Measurements from ENCODE around the gene STX18.
"Not testable (repeated sequence)": the region's sequence is repeated elsewhere in the genome, so short reads cannot be mapped to it uniquely, and the experiment has no call there.

STX18 gene

DNA sequence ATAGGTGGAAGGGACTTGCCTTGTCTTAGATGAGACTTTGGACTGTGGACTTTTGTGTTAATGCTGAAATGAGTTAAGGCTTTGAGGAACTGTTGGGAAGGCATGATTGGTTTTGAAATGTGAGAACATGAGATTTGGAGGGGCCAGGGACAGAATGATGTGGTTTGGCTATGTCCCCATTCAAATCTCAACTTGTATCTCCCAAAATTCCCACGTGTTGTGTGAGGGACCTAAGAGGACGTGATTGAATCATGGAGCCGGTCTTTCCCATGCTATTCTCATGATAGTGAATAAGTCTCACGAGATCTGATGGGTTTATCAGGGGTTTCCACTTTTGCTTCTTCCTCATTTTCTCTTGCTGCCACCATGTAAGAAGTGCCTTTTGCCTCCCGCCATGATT lies 10.2 kb upstream of the STX18 start:
- DNase-seq = not testable (repeated sequence)

DNA sequence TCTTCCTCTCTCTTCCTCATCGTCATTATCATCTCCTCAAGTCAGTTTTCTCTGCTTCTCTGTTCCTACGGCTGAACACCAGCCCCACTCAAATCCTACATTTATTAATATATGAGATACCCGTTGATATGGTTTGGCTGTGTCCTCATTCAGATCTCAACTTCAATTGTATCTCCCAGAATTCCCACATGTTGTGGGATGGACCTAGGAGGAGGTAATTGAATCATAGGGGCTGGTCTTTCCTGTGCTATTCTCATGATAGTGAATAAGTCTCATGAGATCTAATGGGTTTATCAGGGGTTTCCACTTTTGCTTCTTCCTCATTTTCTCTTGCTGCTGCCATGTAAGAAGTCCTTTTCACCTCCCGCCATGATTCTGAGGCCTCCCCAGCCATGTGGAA lies 8.3 kb upstream of the STX18 start:
- DNase-seq = not testable (repeated sequence)

DNA sequence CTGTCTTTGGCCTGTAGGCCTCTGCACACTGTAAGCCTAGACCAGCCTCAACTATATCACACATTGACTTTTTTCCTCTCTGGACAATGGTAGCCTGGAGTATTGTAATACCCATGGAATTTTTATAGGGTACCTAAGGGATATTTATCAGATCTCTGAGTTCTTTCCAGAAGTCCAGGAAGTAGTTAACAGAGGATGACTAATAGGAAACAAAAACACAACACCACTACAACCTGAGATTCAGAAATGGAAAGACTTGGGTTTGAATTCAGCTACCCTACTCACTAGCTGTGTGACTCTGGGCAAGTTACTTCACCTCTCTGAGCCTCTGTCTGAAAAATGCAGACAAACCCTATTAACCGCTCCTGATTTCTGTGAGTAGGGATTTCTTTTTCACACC lies 7.7 kb upstream of the STX18 start:
- no peak for DNase-seq

DNA sequence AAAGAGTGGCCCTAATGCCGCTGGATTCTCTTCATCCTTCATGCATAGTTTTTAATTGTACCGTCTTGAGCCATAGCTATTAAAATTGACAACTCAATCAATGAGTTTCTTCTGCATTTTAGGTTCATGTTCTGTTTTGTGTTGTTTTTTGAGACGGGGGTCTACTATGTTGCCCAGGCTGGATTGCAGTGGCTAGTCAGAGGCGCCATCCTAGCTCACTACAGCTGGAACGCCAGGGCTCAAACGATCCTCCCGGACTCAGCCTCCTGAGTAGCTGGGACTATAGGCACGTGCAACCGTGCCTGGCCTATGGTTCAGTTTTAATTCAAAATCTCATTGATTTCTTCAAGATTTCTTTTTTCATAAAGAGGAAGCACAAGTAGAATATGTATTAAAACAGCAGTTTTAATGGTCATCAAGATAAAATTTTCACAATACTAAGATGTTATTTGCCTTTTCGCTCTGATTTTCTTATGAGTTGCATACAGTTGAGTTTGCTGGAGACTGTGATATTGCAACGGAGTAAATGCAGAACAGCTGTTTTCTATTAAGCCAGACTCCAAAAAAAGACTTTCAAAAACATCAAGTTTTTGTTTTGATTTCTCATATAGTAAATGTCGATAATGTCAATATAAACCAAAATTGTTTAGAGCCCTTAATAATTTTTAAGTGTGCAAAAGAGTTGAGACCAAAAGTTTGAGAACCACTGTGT lies 1.1 kb upstream of the STX18 start:
- DNase-seq = no peak

DNA sequence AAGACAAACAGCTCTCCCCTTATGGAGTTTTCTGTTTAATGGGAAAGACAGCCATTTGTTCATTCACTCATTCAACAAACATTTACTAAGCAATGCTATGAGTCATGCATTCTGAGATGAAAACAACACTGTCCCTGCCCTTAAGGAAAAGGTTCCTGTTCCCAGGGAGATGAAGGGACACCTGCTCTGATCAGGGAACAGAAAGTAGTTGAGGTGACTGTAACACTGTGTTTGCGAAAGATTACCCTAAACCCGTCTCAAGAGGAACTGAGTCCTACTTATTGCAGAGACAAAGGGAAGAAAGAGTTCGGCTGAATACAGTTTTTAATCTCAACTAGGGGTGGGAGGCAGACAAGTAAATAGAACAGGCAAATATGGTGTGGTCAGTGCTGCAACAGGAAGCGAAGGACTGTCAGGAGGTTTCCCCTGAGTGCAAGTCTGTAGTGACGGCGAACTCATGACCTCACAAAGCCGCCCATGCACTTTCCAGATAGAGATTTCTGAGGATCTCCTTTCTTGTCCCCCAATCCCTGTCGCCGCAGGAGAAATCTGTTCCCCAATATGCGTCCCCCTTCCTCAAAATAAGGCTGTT lies 712 bp downstream of the STX18 start:
- no peak for DNase-seq

DNA sequence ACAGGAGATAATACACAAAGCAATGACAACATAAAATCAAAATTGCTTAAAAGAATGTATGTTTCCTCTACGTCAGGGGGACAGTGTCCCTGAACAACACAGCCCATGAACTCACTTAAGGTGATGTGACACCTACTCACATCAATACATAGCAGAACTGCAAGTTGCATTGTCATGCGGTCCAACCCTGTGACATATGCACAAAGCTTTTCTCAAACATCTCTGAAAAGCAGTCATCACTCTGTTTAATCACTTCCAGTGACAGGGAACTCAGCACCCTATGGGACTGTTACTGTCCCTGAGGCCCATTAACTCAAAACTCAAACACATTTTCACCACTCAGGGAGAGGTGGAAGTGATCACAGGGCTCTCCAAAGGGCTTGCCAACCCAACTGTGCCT lies 2.4 kb downstream of the STX18 start:
- no peak for DNase-seq

DNA sequence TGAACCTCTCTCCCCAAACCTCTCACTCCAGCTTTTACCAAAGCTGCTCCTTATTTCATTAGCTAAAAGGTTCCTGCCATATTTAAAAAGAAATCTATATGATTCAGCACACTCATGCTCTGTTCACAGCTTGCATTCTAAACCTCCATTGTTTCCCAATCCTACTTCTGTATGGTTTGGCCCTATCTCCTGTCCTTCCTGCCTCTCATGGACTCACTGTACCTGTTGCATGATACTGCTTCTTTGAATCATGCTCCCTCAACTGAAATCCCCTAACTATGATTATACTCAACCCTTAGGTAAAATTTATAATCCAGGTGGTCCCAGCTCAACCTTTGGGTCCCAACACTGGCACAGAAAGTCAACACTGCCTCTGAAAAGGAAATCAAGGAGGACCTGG lies 6.3 kb downstream of the STX18 start:
- DNase-seq = no peak

DNA sequence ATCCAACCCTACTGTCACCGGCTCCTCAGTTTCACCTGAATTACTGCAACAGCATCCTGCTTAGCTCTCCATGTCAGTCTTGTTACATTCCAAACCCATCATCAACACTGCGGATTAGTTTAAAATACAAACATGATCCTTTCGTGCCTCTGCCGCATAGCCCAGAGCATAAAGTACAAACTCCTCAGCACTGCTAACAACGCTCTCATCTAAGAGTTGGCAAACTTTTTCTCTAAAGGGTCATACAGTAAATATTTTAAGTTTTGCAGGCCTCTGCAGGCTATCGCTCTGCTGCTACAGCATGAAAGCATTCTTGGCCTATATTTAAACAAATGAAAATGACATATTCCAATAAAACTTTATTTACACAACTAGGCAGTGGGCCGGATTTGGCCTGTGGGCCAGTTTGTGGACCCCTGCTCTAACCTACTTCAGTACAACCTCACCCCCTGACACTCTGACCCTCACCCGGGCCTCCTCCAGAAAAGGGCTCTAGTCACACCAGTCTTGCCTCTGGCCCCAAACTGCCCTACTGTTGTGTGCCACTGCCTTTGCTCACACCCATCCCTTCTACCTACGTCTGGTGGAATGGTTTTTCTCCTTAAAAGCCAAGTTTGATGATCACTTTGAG lies 7.2 kb downstream of the STX18 start:
- no peak for DNase-seq

DNA sequence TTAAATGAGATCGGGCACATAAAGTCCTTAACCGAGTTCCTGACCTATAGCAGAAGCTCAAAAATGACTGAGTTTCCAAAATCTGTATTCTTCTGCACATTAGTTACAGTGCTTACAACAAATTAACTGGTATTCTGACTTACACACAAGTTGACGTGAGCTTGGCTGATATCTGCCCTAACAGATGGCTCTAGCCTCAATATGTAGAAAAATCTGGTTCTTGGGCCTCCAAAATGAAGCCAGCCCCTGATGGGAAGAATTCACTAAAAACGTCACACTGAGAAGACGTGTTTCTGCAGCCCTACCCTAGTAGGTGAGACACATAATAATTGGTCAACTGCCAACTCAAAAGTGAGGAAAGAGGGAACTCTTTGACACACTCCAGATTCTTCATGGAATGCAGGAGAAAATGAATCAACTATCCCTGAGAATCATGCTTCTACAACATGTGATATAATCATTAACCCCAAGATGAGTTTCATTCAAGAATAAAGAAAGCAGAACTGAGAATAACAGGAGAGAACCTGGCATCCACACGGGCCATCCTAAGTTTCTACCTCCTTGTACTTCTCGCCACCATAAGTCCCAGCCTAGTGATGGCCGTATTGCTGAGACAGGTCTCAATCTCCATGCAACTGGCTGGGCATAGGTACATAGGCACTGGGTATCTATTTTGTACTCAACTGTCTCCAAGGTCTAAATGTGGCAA lies 8.2 kb downstream of the STX18 start:
- no peak for DNase-seq

DNA sequence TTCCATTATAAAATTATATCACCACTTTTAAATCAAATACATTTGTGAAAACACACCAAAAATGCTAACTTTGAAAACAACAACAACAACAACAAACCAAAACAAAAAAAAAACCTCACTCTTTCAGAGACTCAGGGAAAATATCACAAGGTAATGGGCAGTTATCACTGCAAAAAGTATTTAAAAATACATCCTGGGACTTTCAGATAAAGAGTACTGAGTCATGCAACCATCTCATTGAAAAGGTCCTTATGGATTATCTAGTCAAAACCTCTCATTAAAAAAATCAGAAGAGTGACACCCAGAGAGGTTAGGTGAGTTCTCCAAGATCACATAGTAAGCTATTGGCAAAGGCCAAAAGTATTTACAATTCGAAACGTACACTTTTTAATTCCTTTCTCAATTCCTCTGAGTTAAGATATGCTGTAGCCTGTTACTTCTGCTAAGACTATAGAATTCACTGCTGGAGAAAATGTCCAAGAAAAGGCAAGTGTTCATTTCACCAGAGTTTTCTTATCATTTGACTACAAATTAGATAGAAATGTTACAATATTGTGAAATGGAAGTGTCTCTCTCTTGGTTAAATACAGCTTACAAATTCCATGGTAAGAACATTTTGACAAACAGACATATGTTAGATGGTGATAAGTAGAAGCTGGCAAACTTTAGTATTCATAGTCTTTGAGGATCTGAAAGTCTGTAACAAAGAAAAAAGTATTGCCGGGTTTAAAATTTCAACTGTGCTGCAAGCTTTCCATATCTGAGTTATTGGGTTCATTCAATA lies 9.3 kb downstream of the STX18 start:
- no peak for DNase-seq

DNA sequence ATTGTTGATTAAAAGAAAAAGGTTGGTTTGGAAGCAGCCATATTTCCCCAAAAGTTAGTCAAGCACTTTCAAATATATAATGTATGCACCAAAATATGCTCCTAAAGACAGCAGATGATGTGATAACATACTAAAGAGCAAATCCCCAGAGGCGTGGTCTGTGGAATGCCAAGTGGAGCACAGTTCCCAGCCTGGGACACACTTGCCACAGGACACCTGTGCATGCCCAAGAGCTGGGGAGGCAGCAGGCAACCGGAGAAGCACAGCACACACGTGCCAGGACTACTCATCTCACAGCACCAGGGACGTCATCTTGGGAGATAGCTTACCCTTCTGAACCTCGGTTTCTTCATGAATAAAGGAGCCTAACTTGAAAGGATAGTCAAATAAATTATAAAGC lies 12.5 kb downstream of the STX18 start:
- no peak for DNase-seq

DNA sequence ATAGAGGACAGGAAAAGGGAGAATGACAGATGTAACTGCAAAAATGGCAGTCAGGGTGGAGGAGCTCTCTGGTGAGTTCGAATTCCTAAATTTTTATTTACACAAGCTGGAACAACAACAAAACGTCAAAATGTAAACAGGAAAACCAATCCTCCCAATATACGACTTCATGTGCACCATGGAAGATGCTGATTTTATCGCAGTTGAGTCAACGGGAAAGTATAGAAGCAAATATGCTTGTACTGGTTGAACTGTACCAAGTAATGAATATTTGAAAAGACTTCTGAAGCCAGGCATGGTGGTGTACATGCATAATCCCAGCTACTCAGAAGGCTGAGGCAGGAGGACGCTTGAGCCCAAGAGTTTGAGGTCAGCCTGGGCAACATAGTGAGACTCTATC lies 15.4 kb downstream of the STX18 start:
- DNase-seq = no peak

DNA sequence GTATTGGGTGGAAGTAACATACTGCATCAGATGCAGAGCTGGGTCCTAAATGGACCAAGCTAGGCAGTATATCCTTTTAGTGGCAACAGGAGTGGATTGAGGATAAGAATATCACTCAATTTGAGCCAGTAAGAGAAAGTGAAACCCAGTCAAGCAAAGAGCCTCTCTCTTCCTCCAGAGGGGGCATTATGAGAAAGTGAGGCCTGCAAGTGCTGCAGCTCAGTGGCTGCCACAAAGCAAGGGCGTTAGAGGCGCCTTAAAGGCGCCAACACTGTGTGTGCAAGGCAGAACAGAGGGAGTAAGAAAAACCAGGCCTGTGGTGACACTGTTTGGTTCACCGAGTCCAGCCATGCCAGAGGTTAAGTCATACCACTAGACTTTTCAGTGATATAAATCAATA lies 17.5 kb downstream of the STX18 start:
- DNase-seq = peak in 1 of 6 experiments; percentile 4

DNA sequence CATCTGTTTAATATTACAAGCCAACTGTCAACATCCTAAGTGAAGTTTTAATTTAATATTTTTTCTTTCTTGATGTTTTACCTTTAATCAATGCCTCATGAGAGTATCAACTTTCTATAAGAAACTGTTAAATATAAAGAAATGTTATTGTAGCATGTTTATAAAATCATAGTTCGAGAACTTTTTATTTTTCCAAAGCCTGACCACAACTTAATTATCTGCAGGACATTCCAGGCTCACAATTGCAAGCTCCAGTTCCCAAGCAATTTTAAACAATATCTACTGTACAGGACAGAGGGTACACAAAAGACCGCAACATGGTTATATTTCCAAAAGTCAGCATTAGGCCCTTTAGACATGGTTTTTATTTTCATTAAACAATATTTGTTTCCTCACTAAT lies 20.1 kb downstream of the STX18 start:
- no peak for DNase-seq

DNA sequence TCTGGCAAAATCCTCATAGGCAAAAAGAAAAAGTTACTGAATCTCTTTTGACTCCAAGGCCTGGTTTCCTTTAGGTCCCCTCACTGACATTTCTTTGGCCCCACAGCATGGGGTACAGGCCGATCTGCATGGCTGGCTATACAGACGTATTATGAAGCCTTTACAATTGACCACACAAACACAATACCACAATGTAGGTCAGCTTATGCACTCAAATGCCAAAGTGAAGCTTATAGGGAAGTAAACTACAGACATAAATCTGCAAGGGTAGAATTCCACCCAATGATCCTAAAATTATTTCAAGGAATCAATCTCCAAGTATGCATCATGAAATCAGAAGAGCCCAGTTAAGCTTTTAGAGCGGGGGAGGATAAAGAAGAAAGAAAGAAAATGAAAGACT lies 20.7 kb downstream of the STX18 start:
- DNase-seq = no peak

DNA sequence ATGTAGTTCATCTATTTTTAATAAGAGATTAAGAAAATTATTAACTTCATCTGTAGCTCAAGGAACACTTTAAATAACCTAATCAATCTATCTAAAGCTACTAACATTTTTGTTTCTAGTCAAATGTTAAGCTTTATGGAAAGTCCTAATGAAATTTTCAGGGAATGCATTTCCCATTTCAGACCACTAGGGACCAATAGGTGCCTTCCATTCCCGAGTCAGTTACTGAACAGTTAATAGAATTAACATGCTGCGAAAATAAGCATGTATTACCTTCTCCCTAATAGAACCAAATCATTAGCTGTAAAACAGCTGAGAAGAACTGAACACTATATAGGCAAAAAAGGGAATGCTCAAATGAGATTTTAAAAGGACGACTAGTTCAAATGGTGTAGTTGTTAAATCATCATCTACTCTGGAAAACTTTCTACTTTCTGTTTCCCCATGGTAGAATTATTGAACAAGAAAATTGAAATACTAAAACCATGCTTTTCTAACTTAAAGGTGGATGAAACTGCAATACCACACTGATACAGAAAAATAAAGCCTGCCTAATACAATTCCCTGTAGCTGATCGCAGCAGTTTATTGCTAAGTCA lies 22.5 kb downstream of the STX18 start:
- DNase-seq = no peak

DNA sequence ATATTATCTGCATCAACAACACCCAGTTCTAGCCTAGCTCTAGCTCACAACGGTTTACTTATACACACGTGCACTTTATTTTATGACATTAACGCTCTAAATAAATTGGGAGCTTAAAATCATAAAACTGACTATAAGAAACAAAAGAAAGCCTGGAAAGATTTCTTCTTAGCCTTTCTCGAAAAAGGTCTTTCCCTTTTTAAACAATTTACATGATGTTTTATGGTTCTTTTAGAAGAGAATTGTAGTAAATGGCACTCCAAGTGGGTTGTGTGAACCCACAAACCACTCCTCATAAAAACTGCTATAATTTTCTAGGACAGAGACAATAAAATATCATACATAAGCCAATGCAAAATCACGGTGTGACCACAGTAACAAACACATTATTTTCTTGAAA lies 23.1 kb downstream of the STX18 start:
- DNase-seq = no peak

DNA sequence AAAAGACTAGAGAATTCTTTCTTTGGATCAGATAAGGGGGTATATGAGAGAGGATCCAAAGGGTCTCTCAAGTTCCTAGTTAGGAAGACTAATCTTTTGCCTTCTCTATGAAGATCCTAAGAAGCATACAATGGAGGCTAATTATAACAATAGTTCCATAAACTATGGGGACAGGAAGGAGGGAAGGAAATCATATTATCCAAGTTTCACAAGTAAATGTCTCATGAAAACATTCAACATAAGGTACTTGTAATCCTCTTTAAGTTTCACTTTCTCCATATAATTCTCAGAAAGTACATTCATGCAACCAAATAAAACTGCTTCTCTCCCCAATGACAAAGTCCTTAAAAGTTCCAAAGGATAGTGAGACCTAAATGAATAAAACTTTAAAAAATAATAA lies 27.1 kb downstream of the STX18 start:
- DNase-seq = no peak

DNA sequence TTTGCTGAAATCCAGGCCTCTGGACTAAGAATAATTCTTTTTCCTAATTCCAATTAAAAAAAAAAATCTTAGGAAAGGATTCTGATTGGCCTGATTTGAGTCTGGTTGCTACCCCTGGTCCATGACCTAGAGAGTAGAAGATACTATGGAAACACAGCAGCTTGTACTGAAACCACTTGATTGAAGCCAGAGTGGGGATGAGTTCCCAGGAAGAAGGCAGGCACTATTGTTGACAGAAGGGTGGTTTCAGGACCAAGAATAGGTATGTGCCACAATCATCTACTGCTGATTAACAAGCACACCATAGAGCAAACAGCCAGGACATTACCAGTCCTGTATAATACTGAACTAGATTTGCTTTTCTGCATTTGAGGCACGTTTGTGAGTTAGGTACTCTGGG lies 29.6 kb downstream of the STX18 start:
- no peak for DNase-seq

DNA sequence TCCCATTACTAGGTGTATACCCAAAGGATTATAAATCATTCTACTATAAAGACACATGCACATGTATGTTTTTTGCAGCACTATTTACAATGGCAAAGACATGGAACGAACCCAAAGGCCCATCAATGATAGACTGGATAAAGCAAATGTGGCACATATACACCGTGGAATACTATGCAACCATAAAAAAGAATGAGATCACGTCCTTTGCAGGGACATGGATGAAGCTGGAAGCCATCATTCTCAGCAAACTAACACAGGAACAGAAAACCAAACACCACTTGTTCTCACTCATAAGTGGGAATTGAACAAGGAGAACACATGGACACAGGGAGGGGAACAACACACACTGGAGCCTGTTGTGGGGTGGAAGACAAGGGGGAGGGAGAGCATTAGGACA lies 31.2 kb downstream of the STX18 start:
- DNase-seq = not testable (repeated sequence)

DNA sequence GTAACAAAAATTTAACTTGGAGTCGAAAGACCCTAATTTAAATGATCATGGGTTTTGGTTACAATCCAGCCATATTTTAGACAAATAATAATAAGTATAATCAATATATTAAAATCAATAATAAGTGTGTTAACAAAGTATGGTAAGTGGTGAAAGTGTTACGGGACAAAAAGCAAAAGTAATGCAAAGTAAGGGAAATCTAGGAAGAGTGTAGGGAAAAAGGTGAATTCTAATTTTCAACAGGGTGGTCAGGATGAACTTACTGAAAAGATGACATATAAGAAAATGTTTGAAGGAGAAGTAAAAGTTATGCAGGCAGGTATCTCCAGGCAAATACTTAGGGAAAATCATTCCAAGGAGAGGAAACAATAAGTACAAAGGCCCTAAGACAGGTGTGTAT lies 32.3 kb downstream of the STX18 start:
- no peak for DNase-seq

DNA sequence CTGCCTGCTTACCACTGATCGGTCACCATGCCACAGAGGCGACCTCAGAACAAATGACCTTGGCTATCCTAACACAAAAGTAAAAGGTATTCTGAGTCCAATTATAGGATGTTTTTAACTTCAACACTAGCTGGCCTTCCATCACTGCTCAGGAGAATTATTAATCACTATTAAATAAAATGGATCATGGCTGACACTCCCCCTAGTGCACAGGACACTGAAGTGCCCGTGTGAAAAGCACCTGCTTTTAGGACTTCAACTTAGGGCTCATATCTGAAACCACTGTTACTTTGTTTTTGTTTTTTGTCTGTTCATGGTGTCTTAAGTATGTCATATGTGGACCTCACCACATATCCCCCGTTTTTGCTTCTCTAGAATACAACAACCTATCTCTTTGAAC lies 33.9 kb downstream of the STX18 start:
- no peak for DNase-seq

DNA sequence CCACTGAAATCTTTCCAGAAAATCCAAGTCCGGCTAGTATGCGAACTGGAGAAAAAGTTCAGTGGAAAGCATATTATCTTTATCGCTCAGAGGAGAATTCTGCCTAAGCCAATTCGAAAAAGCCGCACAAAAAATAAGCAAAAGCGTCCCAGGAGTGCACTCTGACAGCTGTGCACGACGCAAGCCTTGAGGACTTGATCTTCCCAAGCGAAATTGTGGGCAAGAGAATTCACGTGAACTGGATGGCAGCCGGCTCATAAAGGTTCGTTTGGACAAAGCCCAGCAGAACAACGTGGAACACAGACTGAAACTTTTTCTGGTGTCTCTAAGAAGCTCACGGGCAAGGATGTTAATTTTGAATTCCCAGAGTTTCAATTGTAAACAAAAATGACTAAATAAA lies 34.4 kb downstream of the STX18 start:
- DNase-seq = no peak
